Ascending aorta (tissue), 2 donors: Measurements from ENCODE around the gene OCRL. TPM values are rescaled to one million over a fixed set of nuclear protein-coding genes. Genes with fewer than 3 reads are reported as not detected.

Experiments used
- DNase-seq, 2 donors: peaks; one replicate each; pipeline ENCODE4 v3.0.0-alpha.2; 2019; ENCODE audit warnings: low spot score in 2 of 2
- H3K27ac ChIP-seq, 2 donors: fragments of 200-600 bp; sonication (generic); one replicate each; pipeline ENCODE4 v1.5.1; 2016 to 2017; ENCODE audit warnings: mild to moderate bottlenecking in 1 of 2
- H3K27me3 ChIP-seq: fragments of 200-600 bp; sonication (generic); one replicate; pipeline ENCODE4 v1.5.1; 2017
- H3K36me3 ChIP-seq, 2 donors: fragments of 200-600 bp; sonication (generic); one replicate each; pipeline ENCODE4 v1.5.1; 2016
- H3K4me1 ChIP-seq, 2 donors: fragments of 200-600 bp; sonication (generic); one replicate each; pipeline ENCODE4 v1.5.1; 2016 to 2017; ENCODE audit warnings: mild to moderate bottlenecking in 1 of 2
- H3K4me3 ChIP-seq, 2 donors: fragments of 200-600 bp; sonication (generic); one replicate each; pipeline ENCODE4 v1.5.1; 2016 to 2017; ENCODE audit warnings: mild to moderate bottlenecking in 1 of 2
- H3K9me3 ChIP-seq, 2 donors: fragments of 200-600 bp; sonication (generic); one replicate each; pipeline ENCODE4 v1.5.1; 2016
- CTCF ChIP-seq, 3 experiments: fragments of 200-600 bp in 2 of 3; fragments of 450-650 bp in 1 of 3; sonication (generic) in 2 of 3; IDR thresholded peaks; one replicate each; pipeline ENCODE4 v1.5.1; 2016 to 2019; ENCODE audit warnings: antibody characterized with exemption in 3 of 3, mild to moderate bottlenecking in 1 of 3, moderate library complexity in 1 of 3
- intact Hi-C: fragments of 100-400 bp; cut with DNase I; formaldehyde crosslinking; loops from one replicate; pipeline ENCODE4 v1.15.1; 2023
- total RNA-seq: library from RNA; depleted of rRNA; stranded (reverse); fragments of >200 nt; gene quantifications from one replicate; pipeline ENCODE4 v1.1.0, GENCODE V29; 2016

The OCRL gene
- total RNA-seq, 1 donor from 2014 or later, result 22.4 TPM

- TF ChIP-seq CTCF (IDR thresholded peaks at IDR 0.05), result no peak
- no peak overlapping the region for H3K27ac ChIP-seq
- DNase-seq, result no peak
- H3K36me3 ChIP-seq, result no peaks in the 10 kb centered on the region
- intact Hi-C loops, result no loop called here
- no peak overlapping the region for H3K4me3 ChIP-seq
- no peaks in the 10 kb centered on the region for H3K9me3 ChIP-seq
- no peaks in the 10 kb centered on the region for H3K4me1 ChIP-seq
- H3K27me3 ChIP-seq, result no peaks in the 10 kb centered on the region
These were observed 5.1 kb upstream of the OCRL start for GRCh38 chrX:129534816-129535578.

- TF ChIP-seq CTCF (IDR thresholded peaks at IDR 0.05), result no peak
- Histone ChIP-seq H3K4me3 (peak overlapping the region; percentile 64 to 79), H3K9me3 (no peaks in the 10 kb centered on the region), H3K36me3 (no peaks in the 10 kb centered on the region), H3K27me3 (no peaks in the 10 kb centered on the region), H3K4me1 (no peaks in the 10 kb centered on the region), H3K27ac (peak overlapping the region; percentile 81)
- no peak for DNase-seq
- intact Hi-C loops, result loop anchor here (1.0 kb wide), 1 partner anchor 17 kb away; the partner anchor contains the start of gene SMARCA1
These were observed 694 bp downstream of the OCRL start for GRCh38 chrX:129540722-129541184.

GRCh38 chrX:129544780-129545179 is 4.7 kb downstream of the OCRL start:
- H3K9me3 ChIP-seq, result no peaks in the 10 kb centered on the region
- H3K27ac ChIP-seq, result no peak overlapping the region

GRCh38 chrX:129545408-129545807 is 5.3 kb downstream of the OCRL start:
- no peak for DNase-seq
- no peak for TF ChIP-seq CTCF (IDR thresholded peaks at IDR 0.05)
- Histone ChIP-seq H3K4me3 (no peak overlapping the region), H3K36me3 (no peaks in the 10 kb centered on the region), H3K4me1 (no peaks in the 10 kb centered on the region), H3K27ac (no peak overlapping the region), H3K27me3 (no peaks in the 10 kb centered on the region), H3K9me3 (no peaks in the 10 kb centered on the region)
- intact Hi-C loops, result no loop called here

More at GRCh38 chrX:129544780-129545179, 4.7 kb downstream of the OCRL start:
- intact Hi-C loops, result no loop called here
- Histone ChIP-seq H3K4me3 (no peak overlapping the region), H3K4me1 (no peaks in the 10 kb centered on the region), H3K36me3 (no peaks in the 10 kb centered on the region), H3K27me3 (no peaks in the 10 kb centered on the region)
- DNase-seq, result no peak
- TF ChIP-seq CTCF (IDR thresholded peaks at IDR 0.05), result no peak

GRCh38 chrX:129549124-129549523 is 9.1 kb downstream of the OCRL start:
- no peak for TF ChIP-seq CTCF (IDR thresholded peaks at IDR 0.05)
- H3K36me3 ChIP-seq, result no peaks in the 10 kb centered on the region
- no peak overlapping the region for H3K27ac ChIP-seq
- intact Hi-C loops, result no loop called here
- no peak overlapping the region for H3K4me3 ChIP-seq
- H3K9me3 ChIP-seq, result no peaks in the 10 kb centered on the region
- H3K4me1 ChIP-seq, result no peaks in the 10 kb centered on the region
- DNase-seq, result no peak
- no peaks in the 10 kb centered on the region for H3K27me3 ChIP-seq
